22Rv1 (cell line): Measurements from ENCODE around the gene ZBTB4.

Source experiments
- ZFX ChIP-seq: fragments of 450-650 bp; IDR thresholded peaks from 2 replicates; pipeline ENCODE4 v1.6.1; 2017; ENCODE audit warnings: antibody characterized with exemption, borderline replicate concordance
- TF ChIP-seq, protein P1 (sequence below): fragments of 450-650 bp; IDR thresholded peaks from 2 replicates; pipeline ENCODE4 v1.5.1; 2017; ENCODE audit warnings: mild to moderate bottlenecking

DNA sequence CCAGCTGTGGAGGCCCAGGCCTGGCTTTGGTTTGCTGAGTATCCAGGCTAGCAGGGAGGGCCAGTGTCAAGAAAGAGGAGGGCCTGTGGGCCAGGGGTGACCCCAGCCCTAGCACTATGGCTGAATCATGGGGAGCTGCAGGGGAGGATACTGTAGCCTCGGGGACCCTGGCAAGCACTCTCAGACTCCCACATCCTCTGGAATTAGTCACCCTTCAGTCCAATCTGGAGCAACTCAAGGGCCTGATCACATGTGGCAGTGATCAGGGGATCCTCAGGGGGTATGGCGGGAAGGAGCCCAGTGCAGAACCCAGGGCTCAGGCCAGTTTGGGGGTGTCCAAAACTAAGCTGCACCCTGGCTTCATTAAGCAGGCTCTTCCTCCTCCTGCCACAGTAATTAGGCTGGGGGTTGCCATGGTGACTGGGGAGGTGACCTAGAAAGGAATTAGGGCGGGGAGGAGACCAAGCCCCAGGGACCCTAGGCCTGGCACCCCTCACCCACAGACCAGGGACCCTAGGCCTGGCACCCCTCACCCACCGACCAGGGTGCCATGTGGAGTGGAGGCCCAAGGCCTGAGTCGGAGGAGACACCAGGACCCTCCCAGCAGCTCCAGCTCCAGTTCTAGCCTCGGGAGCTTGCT lies 66.0 kb downstream of the ZBTB4 start:
- TF ChIP-seq, protein P1, sequence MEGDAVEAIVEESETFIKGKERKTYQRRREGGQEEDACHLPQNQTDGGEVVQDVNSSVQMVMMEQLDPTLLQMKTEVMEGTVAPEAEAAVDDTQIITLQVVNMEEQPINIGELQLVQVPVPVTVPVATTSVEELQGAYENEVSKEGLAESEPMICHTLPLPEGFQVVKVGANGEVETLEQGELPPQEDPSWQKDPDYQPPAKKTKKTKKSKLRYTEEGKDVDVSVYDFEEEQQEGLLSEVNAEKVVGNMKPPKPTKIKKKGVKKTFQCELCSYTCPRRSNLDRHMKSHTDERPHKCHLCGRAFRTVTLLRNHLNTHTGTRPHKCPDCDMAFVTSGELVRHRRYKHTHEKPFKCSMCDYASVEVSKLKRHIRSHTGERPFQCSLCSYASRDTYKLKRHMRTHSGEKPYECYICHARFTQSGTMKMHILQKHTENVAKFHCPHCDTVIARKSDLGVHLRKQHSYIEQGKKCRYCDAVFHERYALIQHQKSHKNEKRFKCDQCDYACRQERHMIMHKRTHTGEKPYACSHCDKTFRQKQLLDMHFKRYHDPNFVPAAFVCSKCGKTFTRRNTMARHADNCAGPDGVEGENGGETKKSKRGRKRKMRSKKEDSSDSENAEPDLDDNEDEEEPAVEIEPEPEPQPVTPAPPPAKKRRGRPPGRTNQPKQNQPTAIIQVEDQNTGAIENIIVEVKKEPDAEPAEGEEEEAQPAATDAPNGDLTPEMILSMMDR: no peak
- no peak for TF ChIP-seq ZFX
